Colonic mucosa (tissue), 4 donors: ENCODE results near the gene BBOF1. TPM values are rescaled to one million over a fixed set of nuclear protein-coding genes. Genes with fewer than 3 reads are reported as not detected.

Experiments
- DNase-seq: peaks from one replicate; pipeline ENCODE4 v3.0.0-alpha.2; 2020
- H3K27ac ChIP-seq: fragments of 200-600 bp; one replicate; pipeline ENCODE4 v1.8.0; 2021
- H3K27me3 ChIP-seq: fragments of 200-600 bp; one replicate; pipeline ENCODE4 v1.8.0; 2021
- H3K36me3 ChIP-seq: fragments of 200-600 bp; one replicate; pipeline ENCODE4 v1.8.0; 2021
- H3K4me1 ChIP-seq: fragments of 200-600 bp; one replicate; pipeline ENCODE4 v1.8.0; 2021; ENCODE audit warnings: mild to moderate bottlenecking
- H3K4me3 ChIP-seq: fragments of 200-600 bp; one replicate; pipeline ENCODE4 v1.8.0; 2021
- H3K9ac ChIP-seq, 2 donors: one replicate each; pipeline ENCODE4 v1.7.0; 2013; ENCODE audit warnings: control low read depth in 2 of 2, low read depth in 2 of 2, low read length in 2 of 2
- H3K9me3 ChIP-seq: fragments of 200-600 bp; one replicate; pipeline ENCODE4 v1.8.0; 2021
- intact Hi-C: fragments of 100-400 bp; cut with DNase I; formaldehyde crosslinking; loops from one replicate; pipeline ENCODE4 v1.14.1; 2022
- total RNA-seq, 2 donors: library from RNA; stranded (reverse); fragmentation: NEBNext Ultra II Directional in 1 of 2; extraction: Animal tissue kit (Norgen Biotek cat#: 25700) in 1 of 2; gene quantifications; one replicate each; pipeline ENCODE4 v1.2.1, GENCODE V29; 2021
- TF ChIP-seq, protein P1 (sequence below): fragments of 200-600 bp; IDR thresholded peaks from one replicate; pipeline ENCODE4 v1.8.0; 2022; ENCODE audit warnings: antibody characterized with exemption, mild to moderate bottlenecking
- donor health status: healthy.
- donor health status: DM: no; HTN: no; CAD: no.
- donor health status: DM: no; HTN: no; CAD: no.

The BBOF1 gene
- total RNA-seq, 2 donors from 2014 or later, result 1.4 to 2.8 TPM

DNA sequence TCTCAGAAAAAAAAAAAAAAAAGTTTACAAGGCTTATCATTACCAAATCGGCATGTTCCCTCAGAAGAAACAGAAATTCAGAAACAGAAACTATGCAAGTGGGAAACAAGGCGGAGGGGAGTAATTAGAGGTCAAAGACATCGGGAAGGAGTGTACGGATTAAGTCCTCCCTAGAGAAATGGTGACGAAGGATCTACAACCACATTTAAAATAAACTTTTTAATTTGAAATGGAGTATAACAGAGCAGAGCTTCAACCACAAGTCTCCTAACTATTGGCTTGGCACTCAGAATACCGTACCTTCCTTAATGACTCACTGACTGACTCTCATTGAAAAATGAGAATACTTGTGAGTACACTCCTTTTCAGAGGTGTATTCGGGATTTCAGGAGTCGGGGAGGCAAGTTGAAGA lies 969 bp upstream of the BBOF1 start:
- no peak for DNase-seq
- Histone ChIP-seq H3K9ac (peak overlapping the region; percentile 95 to 100), H3K4me1 (no peaks in the 10 kb centered on the region), H3K27me3 (no peaks in the 10 kb centered on the region), H3K36me3 (no peaks in the 10 kb centered on the region), H3K4me3 (peak overlapping the region; percentile 82), H3K27ac (peak overlapping the region; percentile 99), H3K9me3 (no peaks in the 10 kb centered on the region)
- intact Hi-C loops, result no loop called here
- TF ChIP-seq, protein P1, sequence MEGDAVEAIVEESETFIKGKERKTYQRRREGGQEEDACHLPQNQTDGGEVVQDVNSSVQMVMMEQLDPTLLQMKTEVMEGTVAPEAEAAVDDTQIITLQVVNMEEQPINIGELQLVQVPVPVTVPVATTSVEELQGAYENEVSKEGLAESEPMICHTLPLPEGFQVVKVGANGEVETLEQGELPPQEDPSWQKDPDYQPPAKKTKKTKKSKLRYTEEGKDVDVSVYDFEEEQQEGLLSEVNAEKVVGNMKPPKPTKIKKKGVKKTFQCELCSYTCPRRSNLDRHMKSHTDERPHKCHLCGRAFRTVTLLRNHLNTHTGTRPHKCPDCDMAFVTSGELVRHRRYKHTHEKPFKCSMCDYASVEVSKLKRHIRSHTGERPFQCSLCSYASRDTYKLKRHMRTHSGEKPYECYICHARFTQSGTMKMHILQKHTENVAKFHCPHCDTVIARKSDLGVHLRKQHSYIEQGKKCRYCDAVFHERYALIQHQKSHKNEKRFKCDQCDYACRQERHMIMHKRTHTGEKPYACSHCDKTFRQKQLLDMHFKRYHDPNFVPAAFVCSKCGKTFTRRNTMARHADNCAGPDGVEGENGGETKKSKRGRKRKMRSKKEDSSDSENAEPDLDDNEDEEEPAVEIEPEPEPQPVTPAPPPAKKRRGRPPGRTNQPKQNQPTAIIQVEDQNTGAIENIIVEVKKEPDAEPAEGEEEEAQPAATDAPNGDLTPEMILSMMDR, result no peak

DNA sequence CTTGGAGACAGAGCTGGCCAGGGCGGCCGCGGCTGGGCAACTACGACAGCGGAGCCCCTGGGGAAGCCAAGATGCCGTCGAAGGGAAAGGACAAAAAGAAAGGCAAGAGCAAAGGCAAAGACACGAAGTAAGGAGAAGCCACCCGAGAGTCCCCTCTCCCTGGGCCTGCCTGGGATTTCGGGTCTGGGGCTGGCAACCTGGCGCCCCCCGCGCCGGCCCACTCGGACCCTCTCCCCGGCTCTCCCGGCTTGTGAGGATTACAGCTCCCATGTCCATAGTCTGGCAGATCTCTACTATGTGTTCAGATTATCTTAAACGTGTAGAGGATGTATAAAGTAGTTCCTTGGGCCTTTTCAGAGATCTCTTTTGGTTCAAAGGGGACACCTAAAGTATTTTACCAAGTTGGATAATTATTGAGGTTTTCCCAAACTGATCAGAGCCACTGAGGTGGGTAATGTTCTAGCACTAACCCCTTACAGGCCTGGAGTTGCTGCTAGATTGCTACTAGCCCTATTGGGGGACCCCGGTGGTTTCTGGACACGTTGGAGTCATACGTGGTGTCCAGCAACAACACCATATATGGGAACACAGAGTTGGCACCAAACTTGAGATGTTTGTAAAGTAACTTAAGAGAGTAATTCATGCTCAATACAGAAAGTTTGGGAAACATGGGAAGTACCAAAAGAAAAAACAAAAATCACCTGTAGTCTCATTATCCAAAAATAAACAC lies 424 bp downstream of the BBOF1 start:
- H3K27me3 ChIP-seq, result no peaks in the 10 kb centered on the region
- peak overlapping the region; percentile 99 for H3K27ac ChIP-seq
- peak overlapping the region; percentile 82 for H3K4me3 ChIP-seq
- peak overlapping the region; percentile 81 to 88 for H3K9ac ChIP-seq
- H3K36me3 ChIP-seq, result no peaks in the 10 kb centered on the region
- H3K4me1 ChIP-seq, result no peaks in the 10 kb centered on the region
- intact Hi-C loops, result no loop called here
- DNase-seq, result no peak
- TF ChIP-seq, protein P1, result no peak
- no peaks in the 10 kb centered on the region for H3K9me3 ChIP-seq

DNA sequence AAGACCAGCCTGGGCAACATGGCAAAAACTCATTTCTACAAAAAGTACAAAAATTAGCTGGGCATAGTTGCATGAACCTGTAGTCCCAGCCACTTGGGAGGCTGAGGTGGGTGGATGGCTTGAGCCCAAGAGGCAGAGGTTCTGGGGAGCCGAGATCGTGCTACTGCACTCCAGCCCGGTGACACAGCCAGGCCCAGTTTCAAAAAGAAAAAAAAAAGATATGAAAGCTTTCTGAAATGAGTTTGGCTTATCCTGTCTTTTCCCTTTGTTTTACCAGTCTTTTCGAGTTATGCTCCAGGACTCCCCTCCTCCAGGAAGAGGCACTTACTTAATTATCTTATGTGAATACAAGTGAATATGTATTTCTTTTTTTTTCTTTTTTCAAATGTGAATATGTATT lies 3.2 kb downstream of the BBOF1 start:
- H3K9ac ChIP-seq, result no peak overlapping the region

DNA sequence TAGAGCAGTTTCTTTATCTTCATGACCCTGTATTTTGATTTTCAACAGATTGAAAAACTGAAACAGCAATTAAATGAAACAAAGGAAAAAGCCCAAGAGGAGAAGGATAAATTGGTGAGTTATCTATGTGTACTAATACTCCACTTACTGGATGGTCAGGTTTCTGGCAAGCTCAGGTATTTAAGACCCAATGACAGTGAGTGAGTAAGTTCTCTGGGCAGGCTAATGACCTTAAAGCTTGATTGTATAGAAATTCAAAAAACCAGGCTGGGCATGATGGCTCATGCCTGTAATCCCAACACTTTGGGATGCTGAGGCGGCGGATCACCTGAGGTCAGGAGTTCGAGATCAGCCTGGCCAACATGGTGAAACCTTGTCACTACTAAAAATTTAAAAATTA lies 10.0 kb downstream of the BBOF1 start:
- H3K27ac ChIP-seq, result no peak overlapping the region
- TF ChIP-seq, protein P1, result no peak

More for the DNA sequence above, 3.2 kb downstream of the BBOF1 start:
- Histone ChIP-seq H3K9me3 (no peaks in the 10 kb centered on the region), H3K27me3 (no peaks in the 10 kb centered on the region), H3K4me3 (no peak overlapping the region), H3K4me1 (no peaks in the 10 kb centered on the region), H3K27ac (no peak overlapping the region), H3K36me3 (no peaks in the 10 kb centered on the region)
- TF ChIP-seq, protein P1, result no peak
- no peak for DNase-seq
- intact Hi-C loops, result no loop called here

DNA sequence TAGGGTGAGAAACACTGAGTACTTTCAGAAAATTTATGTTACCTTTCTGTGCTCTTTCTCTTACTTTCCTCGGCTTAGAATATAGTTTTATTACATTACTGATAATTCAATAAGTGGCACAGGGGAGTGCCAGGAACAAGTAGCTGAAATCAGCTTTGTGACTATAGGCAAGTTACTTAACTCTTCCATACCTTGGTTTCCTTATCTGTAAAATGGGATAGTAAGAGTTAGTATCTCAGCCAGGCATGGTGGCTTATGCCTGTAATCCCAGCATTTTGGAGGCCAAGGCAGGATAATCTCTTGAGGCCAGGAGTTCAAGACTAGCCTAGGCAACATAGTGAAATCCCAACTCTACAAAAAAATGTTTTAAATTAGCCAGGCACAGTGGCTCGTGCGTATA lies 15.4 kb downstream of the BBOF1 start:
- DNase-seq, result no peak
- Histone ChIP-seq H3K27me3 (no peaks in the 10 kb centered on the region), H3K27ac (no peak overlapping the region), H3K9ac (no peak overlapping the region), H3K4me3 (no peak overlapping the region), H3K9me3 (no peaks in the 10 kb centered on the region), H3K4me1 (no peaks in the 10 kb centered on the region), H3K36me3 (no peaks in the 10 kb centered on the region)
- intact Hi-C loops, result no loop called here
- TF ChIP-seq, protein P1, result no peak

More for the DNA sequence above, 10.0 kb downstream of the BBOF1 start:
- Histone ChIP-seq H3K4me1 (no peaks in the 10 kb centered on the region), H3K4me3 (no peak overlapping the region), H3K9me3 (no peaks in the 10 kb centered on the region), H3K9ac (no peak overlapping the region), H3K27me3 (no peaks in the 10 kb centered on the region), H3K36me3 (no peaks in the 10 kb centered on the region)
- intact Hi-C loops, result no loop called here
- no peak for DNase-seq
